K562 (cell line): ENCODE results near the gene CEBPE.

Source experiments
- CBX3 ChIP-seq, 2 experiments: IDR thresholded peaks; 1 replicate in 1 of 2; 2 replicates in 1 of 2; pipeline ENCODE4 v1.6.1; 2012; ENCODE audit warnings: inconsistent platforms in 2 of 2, low read length in 2 of 2, borderline replicate concordance in 1 of 2, control low read depth in 1 of 2
- ETV5 ChIP-seq: sonication (generic); formaldehyde crosslinking; IDR thresholded peaks from 2 replicates; pipeline ENCODE4 v1.4.0; 2020; ENCODE audit warnings: low read depth, mild to moderate bottlenecking, missing genetic modification reagents

- TF ChIP-seq ETV5 (CRISPR knock-in tag) (no peak), CBX3 (IDR thresholded peaks at IDR 0.05; ENCODE audit: borderline replicate concordance in 1 of 2, low read length in 2 of 2) (no peak)
These were observed 30.7 kb upstream of the CEBPE start for GRCh38 chr14:23149745-23150144.
